GM18873 (cell line): ENCODE data around the gene HTRA3.

Source experiments
- ATAC-seq: cut with Tn5 transposase; IDR thresholded peaks from one replicate; pipeline ENCODE4 v1.9.1; 2021; ENCODE audit warnings: mild to moderate bottlenecking, moderate library complexity, moderate number of reproducible peaks; ENCODE audit not compliant: unreplicated experiment, low FRiP score

Gene HTRA3

GRCh38 chr4:8278421-8279287 lies 9.1 kb downstream of the HTRA3 start:
- no peak for ATAC-seq

DNA sequence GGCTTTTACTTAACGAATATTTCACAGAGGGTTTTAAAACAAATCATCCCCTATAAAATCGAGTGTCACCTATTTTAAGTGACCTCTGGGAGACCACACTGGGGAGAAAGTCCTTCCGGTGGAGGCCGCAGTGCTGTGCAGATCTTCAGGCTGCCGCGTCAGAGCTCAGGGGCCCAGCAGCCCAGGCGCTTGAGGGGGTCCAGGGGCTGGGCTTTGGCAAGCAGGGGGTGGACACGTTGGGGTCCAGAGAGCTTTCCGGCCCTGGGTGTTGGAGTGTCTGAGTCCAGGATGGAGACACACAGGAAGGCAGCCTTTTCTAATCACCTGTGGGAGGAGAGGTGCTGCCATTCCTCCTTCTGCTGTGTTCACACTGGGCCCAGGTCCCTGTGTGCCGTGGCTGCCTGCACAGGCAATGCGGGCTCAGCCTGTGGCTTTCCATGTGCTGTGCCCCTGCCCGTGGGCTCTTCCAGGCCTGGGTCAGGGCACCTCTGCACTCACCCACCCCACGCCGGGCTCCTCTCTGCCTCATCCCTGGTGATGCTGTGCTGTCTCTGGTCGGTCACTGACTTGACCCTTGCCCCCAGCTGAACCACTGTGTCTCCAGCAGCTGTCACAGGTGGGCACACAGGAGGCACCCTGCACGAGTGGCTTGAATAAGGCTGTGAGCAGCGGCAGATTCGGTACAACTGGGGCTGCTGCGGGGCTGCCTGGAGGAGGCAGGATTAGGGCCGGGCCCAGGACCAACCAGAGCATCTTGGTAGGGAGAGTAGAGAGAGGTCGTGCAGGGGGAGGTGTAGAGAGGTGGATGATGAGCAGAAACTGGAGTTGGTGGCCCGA lies 10.0 kb downstream of the HTRA3 start:
- ATAC-seq: no peak

DNA sequence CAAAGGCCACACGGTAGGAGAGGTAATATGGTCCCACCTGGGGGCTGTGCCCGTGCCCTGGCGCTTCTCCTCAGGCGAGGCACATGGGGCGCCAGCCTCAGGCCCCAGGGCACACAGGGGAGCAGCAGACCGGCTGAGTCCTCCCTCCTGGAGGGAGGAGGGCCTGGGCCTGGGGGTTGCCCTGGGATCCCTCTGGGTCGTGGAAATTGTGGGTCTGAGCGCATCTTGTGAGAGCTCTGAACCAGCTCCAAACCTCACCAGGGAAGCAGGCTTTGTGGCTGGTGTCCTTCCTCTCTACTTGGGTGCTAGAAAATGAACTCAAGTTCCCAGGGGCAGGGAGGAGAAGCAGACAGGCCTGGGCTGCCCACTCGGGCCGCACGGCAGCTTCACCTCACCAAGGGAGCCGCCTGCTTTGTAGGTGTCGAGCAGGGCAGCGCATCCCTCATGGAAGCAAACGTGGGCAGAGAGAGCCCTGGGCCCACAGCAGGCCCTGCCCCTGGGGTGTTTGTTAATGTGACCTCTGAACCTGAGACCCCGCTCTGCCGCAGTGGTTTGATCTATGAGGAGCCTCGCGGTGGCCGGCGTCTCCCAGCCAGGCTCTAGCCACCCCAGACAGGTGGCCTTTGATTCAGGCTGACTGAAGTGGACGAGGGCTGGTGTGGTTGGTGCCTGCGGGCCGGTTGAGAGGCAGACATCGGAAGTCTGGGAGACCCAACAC lies 10.8 kb downstream of the HTRA3 start:
- no peak for ATAC-seq

DNA sequence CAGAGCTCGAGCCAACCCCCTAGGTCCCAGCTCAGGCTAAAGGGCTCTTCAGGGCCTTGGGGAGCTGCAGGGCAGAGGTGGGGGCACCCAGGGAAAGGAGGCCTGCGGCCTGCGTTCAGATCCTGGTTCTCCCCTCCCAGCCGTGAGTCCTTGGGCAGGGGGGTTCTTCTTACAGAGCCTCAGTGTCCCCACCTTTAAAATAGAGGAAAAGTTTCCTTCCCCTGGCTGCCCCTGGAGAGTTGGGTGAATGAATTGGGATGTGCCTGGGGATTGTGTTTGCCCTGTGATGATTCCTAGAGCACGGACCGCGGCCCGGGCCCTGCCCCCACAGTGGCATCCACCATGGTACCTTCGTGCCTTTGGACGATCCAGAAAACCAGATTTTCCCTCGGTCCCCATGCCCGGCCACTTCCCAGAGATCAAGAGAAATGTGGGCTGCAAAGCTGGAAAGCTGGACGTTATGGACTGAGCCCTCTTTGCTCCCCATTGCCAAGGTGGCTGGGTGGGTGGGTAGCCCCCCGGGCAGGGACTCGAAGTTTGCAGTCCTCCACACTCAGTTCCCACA lies 11.4 kb downstream of the HTRA3 start:
- ATAC-seq: no peak

DNA sequence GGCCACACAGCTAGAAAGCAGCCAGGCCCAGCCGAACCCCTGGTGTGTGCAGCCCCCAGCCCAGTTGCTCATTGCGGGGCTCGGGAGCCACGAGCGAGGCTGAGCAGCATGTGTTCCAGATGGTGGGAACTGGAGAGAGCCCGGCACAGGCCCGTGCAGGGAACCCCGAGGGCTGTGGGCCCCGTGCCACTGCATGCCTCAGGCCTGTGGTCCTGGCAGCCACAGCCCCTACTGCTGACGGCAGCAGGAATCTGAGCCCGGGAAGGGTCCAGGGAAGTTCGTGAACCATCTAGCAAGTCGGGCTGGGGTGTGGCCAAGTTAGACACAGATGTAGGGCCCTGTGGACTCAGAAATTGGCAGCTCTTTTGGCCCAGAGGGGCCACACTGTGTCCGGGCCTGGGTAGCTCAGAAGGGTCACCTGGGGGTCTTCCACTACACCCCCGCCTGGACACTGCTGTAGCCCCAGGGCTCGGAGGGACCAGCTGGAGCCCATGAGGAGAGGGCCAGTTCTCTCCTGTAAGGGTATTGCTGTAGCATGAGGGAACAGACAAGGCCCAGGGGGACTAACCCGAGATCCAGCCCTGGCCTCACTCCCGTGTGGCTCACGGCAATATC lies 12.1 kb downstream of the HTRA3 start:
- no peak for ATAC-seq

GRCh38 chr4:8282134-8282641 lies 12.6 kb downstream of the HTRA3 start:
- ATAC-seq: no peak

DNA sequence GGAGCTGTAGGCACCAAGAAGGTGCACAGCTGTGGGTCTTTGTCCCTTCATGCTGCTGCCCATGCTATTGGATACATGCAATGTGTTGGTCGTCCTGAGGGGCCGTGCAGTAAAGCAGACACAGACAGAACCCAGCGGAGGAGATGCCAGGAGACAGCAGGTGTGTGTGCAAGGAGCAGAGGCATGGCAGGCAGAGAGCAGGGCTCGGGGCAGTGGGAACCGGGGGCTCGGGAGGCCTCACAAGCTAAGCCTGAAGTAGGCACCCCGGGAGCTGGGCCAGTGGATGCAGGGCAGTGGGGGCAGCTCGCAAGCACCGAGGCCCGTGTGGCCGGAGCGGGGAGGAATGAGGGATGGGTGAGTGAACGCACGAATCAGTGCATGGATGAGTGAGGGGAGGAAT lies 13.2 kb downstream of the HTRA3 start:
- ATAC-seq: no peak

DNA sequence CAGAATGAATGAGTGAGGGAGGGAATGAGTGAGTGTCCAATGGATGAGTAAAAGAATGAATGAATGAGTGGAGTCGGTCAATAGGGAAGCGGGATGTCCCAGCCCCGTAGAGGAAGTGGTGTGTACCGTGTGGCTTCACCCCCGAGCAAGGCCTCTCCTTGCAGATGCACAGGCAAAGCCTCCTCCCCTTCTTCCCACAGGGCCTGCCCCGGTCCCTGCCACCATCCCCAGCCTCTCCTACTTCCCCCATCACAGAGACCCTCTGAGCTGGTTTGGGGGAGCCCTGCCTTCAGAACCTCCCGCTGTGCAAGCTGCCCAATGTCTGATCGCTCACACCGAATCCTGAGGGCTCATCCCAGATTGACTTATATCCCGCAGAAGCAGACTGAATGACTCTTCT lies 13.6 kb downstream of the HTRA3 start:
- no peak for ATAC-seq

DNA sequence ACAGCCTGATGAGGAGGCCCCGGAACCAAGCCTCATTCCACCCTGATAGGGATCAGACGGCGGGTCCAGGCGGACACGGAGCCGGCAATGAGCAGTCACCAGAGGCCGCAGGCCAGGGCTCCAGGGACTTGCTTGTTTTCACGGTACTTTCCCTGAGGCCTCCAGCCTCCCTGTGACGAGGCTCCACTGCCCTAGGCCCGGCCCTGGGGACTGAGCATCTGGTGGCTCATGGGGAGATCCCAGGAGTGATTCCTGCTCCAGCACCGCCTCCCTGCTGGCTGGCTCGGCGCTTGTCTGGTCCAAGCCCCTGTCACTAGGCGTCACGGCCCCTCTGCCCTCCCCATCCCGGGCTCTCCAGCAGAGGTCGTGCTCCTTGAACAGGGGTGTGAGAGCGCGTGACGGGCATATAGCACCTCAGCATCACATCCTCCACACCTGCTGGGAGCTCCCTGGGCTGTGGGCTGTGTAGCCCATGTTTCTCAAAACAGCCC lies 14.1 kb downstream of the HTRA3 start:
- ATAC-seq: no peak

- ATAC-seq: no peak
Measured at GRCh38 chr4:8284391-8284790, 14.8 kb downstream of the HTRA3 start.

GRCh38 chr4:8285143-8285975 lies 15.8 kb downstream of the HTRA3 start:
- no peak for ATAC-seq

- ATAC-seq: no peak
Measured at GRCh38 chr4:8285976-8286718, 16.6 kb downstream of the HTRA3 start.

DNA sequence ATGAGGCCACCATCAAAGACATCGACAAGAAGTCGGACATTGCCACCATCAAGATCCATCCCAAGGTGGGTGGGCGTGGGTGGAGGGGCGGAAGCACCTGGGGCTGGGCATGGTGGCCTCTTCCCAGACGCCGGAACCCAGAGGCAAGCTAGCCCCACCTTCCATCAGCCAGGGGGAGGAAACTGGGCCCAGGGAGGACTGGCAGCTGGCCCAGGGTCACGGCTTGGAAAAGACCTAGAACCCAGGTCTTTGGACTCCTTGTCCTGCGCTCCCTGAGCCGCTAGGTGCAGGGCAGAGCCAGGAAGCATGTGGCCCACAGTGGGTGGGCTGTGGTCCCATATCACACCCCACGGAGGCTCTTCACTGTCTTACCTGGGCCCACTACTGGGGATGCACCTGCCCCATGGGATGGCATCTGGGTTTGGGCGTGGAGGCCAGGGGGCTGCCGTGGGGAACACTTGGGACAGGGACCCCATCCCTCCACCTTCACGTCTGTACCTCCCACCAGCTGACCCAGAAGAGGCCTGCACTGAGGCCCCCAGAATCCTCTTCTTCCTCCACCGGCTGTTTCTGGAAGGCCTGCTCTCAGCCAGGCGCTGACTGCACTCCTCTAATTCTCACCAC lies 17.3 kb downstream of the HTRA3 start:
- no peak for ATAC-seq

GRCh38 chr4:8287343-8288280 lies 18.1 kb downstream of the HTRA3 start:
- no peak for ATAC-seq

DNA sequence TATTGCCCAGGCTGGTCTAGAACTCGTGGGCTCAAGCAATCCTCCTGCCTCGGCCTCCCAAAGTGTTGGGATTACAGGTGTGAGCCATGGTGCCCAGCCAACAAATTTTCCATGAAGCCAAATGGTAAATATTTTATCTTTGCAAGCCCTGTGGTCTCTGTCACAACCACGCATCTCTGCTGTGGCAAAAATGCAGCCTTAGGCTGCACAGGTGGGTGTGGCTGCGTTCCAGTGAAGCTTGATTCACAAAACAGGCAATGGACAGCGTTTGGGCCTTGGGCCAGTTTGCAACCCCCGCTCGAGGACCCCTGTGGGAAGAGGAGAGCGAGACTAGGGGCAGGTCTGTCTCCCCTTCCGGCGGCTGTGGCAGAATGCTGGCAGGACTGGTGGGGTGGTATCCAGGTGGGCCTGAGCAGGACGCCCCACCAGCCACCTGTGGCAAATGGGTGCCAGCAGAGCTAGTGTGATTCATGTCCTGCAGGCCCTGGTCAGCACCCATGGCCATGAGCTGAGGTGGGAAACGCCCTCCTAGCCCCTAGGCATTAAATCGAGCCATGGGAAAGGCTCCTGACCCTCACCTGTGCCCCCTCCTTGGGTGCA lies 19.7 kb downstream of the HTRA3 start:
- no peak for ATAC-seq

GRCh38 chr4:8289956-8290700 lies 20.6 kb downstream of the HTRA3 start:
- ATAC-seq: no peak
